Karpas-422 (cell line): Measurements from ENCODE around the gene ARHGAP4. TPM values are rescaled to one million over a fixed set of nuclear protein-coding genes. Genes with fewer than 3 reads are reported as not detected.

Source experiments
- DNase-seq: peaks from one replicate; pipeline ENCODE4 v3.0.0-alpha.2; 2015
- H2AFZ ChIP-seq: fragments of 200-600 bp; sonication (generic); 2 replicates; pipeline ENCODE4 v1.6.1; 2014; ENCODE audit warnings: antibody characterized with exemption, low read length, mixed read lengths
- H3K27ac ChIP-seq: fragments of 200-600 bp; sonication (generic); 2 replicates; pipeline ENCODE4 v1.5.1; 2014; ENCODE audit warnings: mild to moderate bottlenecking, low read length, moderate library complexity
- H3K27me3 ChIP-seq: fragments of 200-600 bp; sonication (generic); 2 replicates; pipeline ENCODE4 v1.6.1; 2014; ENCODE audit warnings: low read length, mixed read lengths
- H3K36me3 ChIP-seq: fragments of 200-600 bp; sonication (generic); 2 replicates; pipeline ENCODE4 v1.6.1; 2014; ENCODE audit warnings: low read length, mixed read lengths; ENCODE audit not compliant: insufficient read depth
- H3K4me1 ChIP-seq: fragments of 200-600 bp; sonication (generic); 2 replicates; pipeline ENCODE4 v1.6.1; 2014; ENCODE audit warnings: mild to moderate bottlenecking, low read length, mixed read lengths
- H3K4me2 ChIP-seq: fragments of 200-600 bp; sonication (generic); 2 replicates; pipeline ENCODE4 v1.6.1; 2014; ENCODE audit warnings: low read length, low read depth, mild to moderate bottlenecking; ENCODE audit not compliant: poor library complexity, severe bottlenecking
- H3K4me3 ChIP-seq: fragments of 200-600 bp; sonication (generic); 2 replicates; pipeline ENCODE4 v1.5.1; 2014; ENCODE audit warnings: mild to moderate bottlenecking, antibody characterized with exemption, low read length, mixed read lengths
- H3K79me2 ChIP-seq: fragments of 200-600 bp; sonication (generic); 2 replicates; pipeline ENCODE4 v1.6.1; 2014; ENCODE audit warnings: mild to moderate bottlenecking, low read length, mixed read lengths
- H3K9ac ChIP-seq: fragments of 200-600 bp; sonication (generic); 2 replicates; pipeline ENCODE4 v1.6.0; 2014; ENCODE audit warnings: low read length
- H3K9me2 ChIP-seq: fragments of 200-600 bp; sonication (generic), shearing (Covaris generic); replicated peaks from 2 replicates; pipeline ENCODE4 v1.6.0; 2014; ENCODE audit warnings: mild to moderate bottlenecking, low read length, moderate library complexity; ENCODE audit not compliant: insufficient read depth
- H3K9me3 ChIP-seq: fragments of 300-700, 200-600 bp; sonication (generic); 2 replicates; pipeline ENCODE4 v1.6.1; 2014; ENCODE audit warnings: low read length, mixed read lengths
- H4K20me1 ChIP-seq: fragments of 200-600 bp; sonication (generic); 2 replicates; pipeline ENCODE4 v1.6.1; 2014; ENCODE audit warnings: mild to moderate bottlenecking, antibody characterized with exemption, low read length, low read depth; ENCODE audit not compliant: insufficient read depth
- total RNA-seq: library from RNA; depleted of rRNA; stranded (reverse); fragments of >200 nt; shearing (Covaris generic); gene quantifications from 2 replicates; pipeline ENCODE4 v1.2.3, GENCODE V29; 2014; ENCODE audit warnings: low replicate concordance

The ARHGAP4 gene
- total RNA-seq, 1 experiment from 2014 or later: 104 TPM

DNA sequence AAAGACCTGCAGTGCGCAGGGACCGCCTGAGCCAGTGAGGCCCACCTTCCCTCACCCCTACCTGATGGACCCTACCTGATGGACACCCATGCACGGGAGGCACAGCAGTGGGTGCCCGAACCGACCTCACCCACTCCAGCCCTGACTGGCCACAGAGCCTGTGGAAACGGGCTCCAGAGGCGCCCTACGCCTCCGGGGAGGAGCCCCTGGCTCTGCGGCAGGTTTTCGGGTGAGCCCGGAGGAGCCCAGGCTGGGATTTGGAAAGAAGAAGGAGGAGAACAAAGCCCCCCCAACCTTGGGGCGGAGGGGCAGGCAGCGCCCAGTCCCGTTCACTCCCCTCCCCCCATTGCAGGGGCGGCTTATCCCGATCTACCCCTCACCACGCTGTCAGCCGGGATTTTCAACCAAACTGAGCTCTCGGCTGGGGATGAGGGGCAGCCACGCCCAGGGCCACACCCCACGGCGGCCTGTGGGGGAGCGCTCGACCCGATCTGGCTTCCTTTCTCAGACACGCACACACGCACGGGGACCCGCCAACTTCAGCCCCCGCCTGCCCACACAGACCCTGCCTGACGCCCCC, 40.8 kb downstream of the ARHGAP4 start:
- Histone ChIP-seq H3K9ac (no peak overlapping the region), H3K36me3 (no peaks in the 10 kb centered on the region), H2AFZ (no peak overlapping the region), H4K20me1 (no peaks in the 10 kb centered on the region), H3K9me2 (no peaks in the 10 kb centered on the region), H3K9me3 (no peaks in the 10 kb centered on the region), H3K4me2 (no peak overlapping the region), H3K27me3 (no peaks in the 10 kb centered on the region), H3K4me1 (no peaks in the 10 kb centered on the region), H3K79me2 (no peaks in the 10 kb centered on the region), H3K4me3 (no peak overlapping the region), H3K27ac (no peak overlapping the region)
- no peak for DNase-seq

DNA sequence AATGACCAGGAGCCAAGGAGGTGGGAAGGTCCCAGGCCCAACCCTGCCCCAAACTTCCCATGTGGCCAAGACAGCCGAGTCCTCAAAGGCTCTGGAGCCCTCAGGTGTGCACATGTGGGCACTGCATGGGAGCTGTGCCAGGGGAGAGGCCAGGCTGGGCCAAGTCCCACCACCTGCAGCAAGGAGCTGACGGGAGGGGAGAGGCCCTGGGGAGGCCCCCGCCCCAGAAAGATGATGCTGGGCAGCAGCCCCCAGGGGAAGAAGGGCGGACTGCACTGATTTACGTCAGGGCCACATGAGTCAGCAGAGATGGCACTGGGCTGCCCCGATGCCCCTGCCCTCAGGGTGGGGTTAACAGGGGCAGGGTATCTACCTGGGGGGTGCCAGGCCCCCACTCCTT, 41.5 kb downstream of the ARHGAP4 start:
- DNase-seq: peak; percentile 60
- Histone ChIP-seq H3K9me3 (no peaks in the 10 kb centered on the region), H3K4me2 (no peak overlapping the region), H2AFZ (no peak overlapping the region), H3K27ac (no peak overlapping the region), H3K36me3 (no peaks in the 10 kb centered on the region), H3K9ac (no peak overlapping the region), H3K79me2 (no peaks in the 10 kb centered on the region), H3K4me3 (no peak overlapping the region), H3K27me3 (no peaks in the 10 kb centered on the region), H3K4me1 (no peaks in the 10 kb centered on the region), H3K9me2 (no peaks in the 10 kb centered on the region), H4K20me1 (no peaks in the 10 kb centered on the region)

DNA sequence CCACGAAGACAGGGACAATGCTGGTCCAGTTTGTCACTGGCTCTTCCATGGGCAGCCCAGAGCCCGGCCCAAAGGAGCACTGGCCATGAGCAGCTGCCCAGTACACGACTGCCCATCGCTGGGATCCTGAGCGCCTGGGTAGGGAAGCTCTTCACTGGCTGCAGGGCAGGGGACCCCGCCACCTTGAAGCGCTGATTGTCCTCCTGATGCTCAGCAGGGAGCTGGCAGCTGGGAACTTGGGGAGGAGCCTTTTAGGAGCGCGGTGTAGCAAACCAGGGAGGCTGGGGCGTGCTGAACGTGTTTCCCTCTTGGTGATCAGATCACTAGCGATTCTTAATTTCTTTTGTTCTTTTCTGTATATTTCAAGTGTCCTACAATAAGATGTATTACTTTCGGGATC, 41.9 kb downstream of the ARHGAP4 start:
- H4K20me1 ChIP-seq: no peaks in the 10 kb centered on the region
- no peak overlapping the region for H3K4me3 ChIP-seq
- no peaks in the 10 kb centered on the region for H3K9me3 ChIP-seq
- H3K9me2 ChIP-seq: no peaks in the 10 kb centered on the region
- no peak for DNase-seq
- no peak overlapping the region for H3K9ac ChIP-seq
- H2AFZ ChIP-seq: no peak overlapping the region
- H3K27me3 ChIP-seq: no peaks in the 10 kb centered on the region
- H3K79me2 ChIP-seq: no peaks in the 10 kb centered on the region
- no peak overlapping the region for H3K27ac ChIP-seq
- no peaks in the 10 kb centered on the region for H3K4me1 ChIP-seq
- no peak overlapping the region for H3K4me2 ChIP-seq
- no peaks in the 10 kb centered on the region for H3K36me3 ChIP-seq

DNA sequence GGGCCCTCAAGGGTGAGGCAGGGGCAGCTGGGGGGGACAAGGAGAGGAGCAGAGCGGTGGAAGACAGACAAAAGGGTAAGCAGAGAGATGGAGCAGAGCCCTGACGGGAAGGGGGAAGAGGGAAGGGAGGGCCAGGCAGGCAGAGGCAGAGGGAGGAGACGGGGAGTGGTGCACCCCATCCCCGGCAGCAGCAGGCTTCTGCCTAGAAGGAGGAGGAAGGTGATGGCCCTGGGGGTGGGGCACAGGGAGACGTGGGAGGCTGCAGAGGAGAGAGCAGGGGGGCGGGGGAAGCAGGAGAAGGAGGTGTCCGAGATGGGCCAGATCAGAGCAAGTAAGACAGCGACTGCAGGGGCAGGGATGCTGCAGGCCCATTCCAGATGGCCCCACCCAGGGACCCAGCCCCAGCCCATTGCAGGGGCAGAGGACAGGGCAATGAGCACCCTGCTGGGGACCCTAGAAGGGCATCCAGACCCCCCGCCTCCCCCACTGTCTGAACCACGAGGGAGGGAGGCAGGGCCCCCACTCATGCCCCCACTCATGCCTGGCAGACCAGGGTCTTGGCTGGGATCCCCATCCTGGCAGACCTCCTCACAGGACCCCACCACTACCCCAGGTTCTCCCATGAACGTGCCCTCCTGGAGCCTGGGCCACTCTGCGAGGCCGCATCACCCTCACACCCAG, 42.8 kb downstream of the ARHGAP4 start:
- H2AFZ ChIP-seq: no peak overlapping the region
- H3K79me2 ChIP-seq: no peaks in the 10 kb centered on the region
- no peak overlapping the region for H3K4me3 ChIP-seq
- no peak overlapping the region for H3K4me2 ChIP-seq
- H3K27ac ChIP-seq: no peak overlapping the region
- no peaks in the 10 kb centered on the region for H3K9me2 ChIP-seq
- H3K36me3 ChIP-seq: no peaks in the 10 kb centered on the region
- H3K9ac ChIP-seq: no peak overlapping the region
- H4K20me1 ChIP-seq: 0 out of 2 replicates have a peak, but pooled peaks cover under 1% of the 10 kb centered on the region
- H3K9me3 ChIP-seq: no peaks in the 10 kb centered on the region
- DNase-seq: no peak
- no peaks in the 10 kb centered on the region for H3K27me3 ChIP-seq
- H3K4me1 ChIP-seq: no peaks in the 10 kb centered on the region

DNA sequence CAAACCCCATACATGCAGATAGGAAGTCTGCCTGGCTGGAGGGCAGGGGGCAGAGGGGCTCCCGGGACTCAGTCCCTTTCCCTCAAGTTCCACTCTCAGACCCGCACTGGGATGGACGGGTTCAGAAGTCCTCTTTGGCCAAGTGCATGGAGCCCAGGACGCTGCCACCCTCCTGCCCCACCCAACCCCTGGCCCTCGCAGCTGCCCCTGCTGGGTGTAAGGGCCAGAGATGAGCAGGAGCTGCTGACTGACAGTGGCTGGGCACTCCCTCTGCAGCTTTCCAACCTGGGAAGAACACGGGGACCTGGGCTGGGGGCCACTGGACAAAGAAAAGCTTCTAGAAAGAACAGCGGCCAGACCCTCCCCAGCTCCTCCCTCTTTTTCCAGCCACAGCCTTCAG, 43.5 kb downstream of the ARHGAP4 start:
- no peaks in the 10 kb centered on the region for H3K4me1 ChIP-seq
- no peaks in the 10 kb centered on the region for H3K9me3 ChIP-seq
- no peak overlapping the region for H3K9ac ChIP-seq
- H3K4me2 ChIP-seq: no peak overlapping the region
- H3K27ac ChIP-seq: no peak overlapping the region
- H2AFZ ChIP-seq: no peak overlapping the region
- H3K27me3 ChIP-seq: no peaks in the 10 kb centered on the region
- no peaks in the 10 kb centered on the region for H3K9me2 ChIP-seq
- H3K79me2 ChIP-seq: no peaks in the 10 kb centered on the region
- no peak for DNase-seq
- H4K20me1 ChIP-seq: 0 out of 2 replicates have a peak, but pooled peaks cover 5% of the 10 kb centered on the region
- no peak overlapping the region for H3K4me3 ChIP-seq
- no peaks in the 10 kb centered on the region for H3K36me3 ChIP-seq

DNA sequence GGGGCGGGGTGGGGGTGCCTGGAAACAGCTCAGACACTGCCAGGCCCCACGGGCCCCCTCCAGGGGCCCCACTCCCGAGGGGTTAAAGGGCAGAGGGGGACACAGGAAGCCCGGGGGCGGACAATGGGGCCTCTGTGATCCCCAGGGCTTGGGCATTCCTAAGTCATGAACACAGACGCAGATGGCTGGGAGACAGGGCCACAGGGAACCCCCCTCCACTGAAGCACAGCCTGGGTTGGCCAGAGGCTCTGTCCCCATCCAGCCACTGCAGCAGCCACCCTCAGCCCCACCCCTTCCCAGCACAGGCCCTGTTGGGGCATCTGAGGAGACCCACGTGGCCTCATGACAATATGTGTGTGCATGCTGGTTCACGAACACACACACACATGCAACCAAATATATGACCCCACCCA, 44.0 kb downstream of the ARHGAP4 start:
- DNase-seq: no peak
- Histone ChIP-seq H3K27ac (no peak overlapping the region), H3K79me2 (no peaks in the 10 kb centered on the region), H3K4me1 (no peaks in the 10 kb centered on the region), H2AFZ (no peak overlapping the region), H3K36me3 (no peaks in the 10 kb centered on the region), H3K9me2 (no peaks in the 10 kb centered on the region), H3K4me2 (no peak overlapping the region), H4K20me1 (0 out of 2 replicates have a peak, but pooled peaks cover 5% of the 10 kb centered on the region), H3K4me3 (no peak overlapping the region), H3K9ac (no peak overlapping the region), H3K9me3 (no peaks in the 10 kb centered on the region), H3K27me3 (no peaks in the 10 kb centered on the region)

DNA sequence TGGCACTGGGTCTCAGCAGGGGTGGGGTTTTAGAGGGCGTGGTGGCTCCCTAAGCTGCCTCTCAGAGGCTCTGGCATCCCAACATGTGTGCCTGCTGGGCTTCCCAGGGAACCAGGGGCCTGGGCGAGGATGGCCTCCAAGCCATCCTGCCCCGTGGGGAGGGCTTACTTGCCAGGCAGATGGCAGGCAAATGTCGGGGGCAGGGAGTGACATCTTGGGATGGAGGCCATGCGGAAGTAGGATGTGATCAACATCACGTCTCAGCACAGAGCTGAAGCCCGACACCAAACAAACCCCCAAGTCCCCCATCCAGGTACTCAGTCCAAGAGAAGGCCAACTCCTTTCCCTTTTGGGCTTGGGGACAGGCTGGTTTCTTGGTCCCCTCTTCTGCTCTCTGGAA, 44.8 kb downstream of the ARHGAP4 start:
- H3K9ac ChIP-seq: no peak overlapping the region

DNA sequence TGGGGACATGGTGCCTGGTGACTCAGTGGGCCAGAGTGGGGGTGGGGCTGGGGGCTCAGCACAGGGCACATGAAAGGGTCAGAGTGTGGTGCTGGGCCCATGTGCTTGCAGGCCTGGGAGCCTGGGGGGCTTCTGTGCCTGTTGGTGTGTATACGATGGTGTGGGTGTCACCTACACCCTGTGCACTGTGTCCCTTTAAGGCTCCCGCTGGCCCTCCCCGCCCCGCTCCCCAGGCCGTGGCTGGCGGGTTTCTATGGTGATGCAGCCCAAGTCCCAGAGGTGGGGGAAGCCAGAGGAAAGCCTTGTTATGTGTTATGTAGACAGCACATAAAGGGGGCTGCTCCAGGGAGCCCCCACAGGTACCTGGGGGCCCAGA, 45.6 kb downstream of the ARHGAP4 start:
- Histone ChIP-seq H2AFZ (no peak overlapping the region), H3K9me3 (no peaks in the 10 kb centered on the region), H3K4me2 (no peak overlapping the region), H3K79me2 (no peaks in the 10 kb centered on the region), H3K36me3 (no peaks in the 10 kb centered on the region), H3K9ac (no peak overlapping the region), H3K4me1 (no peaks in the 10 kb centered on the region), H3K27ac (no peak overlapping the region), H3K9me2 (no peaks in the 10 kb centered on the region), H4K20me1 (0 out of 2 replicates have a peak, but pooled peaks cover 5% of the 10 kb centered on the region), H3K4me3 (no peak overlapping the region), H3K27me3 (no peaks in the 10 kb centered on the region)
- DNase-seq: no peak

More for the DNA sequence above, 44.8 kb downstream of the ARHGAP4 start:
- Histone ChIP-seq H3K4me1 (no peaks in the 10 kb centered on the region), H2AFZ (no peak overlapping the region), H4K20me1 (0 out of 2 replicates have a peak, but pooled peaks cover 5% of the 10 kb centered on the region), H3K79me2 (no peaks in the 10 kb centered on the region), H3K4me3 (no peak overlapping the region), H3K9me2 (no peaks in the 10 kb centered on the region), H3K27ac (no peak overlapping the region), H3K4me2 (no peak overlapping the region), H3K27me3 (no peaks in the 10 kb centered on the region), H3K36me3 (no peaks in the 10 kb centered on the region), H3K9me3 (no peaks in the 10 kb centered on the region)
- no peak for DNase-seq
